Measurements from ENCODE around the gene DGKB.

DGKB gene

GRCh38 chr7:14858866-14859265 is 43.7 kb downstream of the DGKB start:
- no peak for FAIRE-seq

GRCh38 chr7:14858410-14858809 is 44.1 kb downstream of the DGKB start:
- FAIRE-seq = no peak

- no peak for FAIRE-seq
These were observed 47.3 kb downstream of the DGKB start for GRCh38 chr7:14855033-14855794.

- FAIRE-seq = no peak
These were observed 48.1 kb downstream of the DGKB start for GRCh38 chr7:14854471-14854870.

GRCh38 chr7:14851610-14852009 is 50.9 kb downstream of the DGKB start:
- FAIRE-seq = no peak

GRCh38 chr7:14850039-14850438 is 52.5 kb downstream of the DGKB start:
- FAIRE-seq = no peak

GRCh38 chr7:14846405-14846804 is 56.1 kb downstream of the DGKB start:
- FAIRE-seq = no peak

- FAIRE-seq = no peak
These were observed 58.8 kb downstream of the DGKB start for GRCh38 chr7:14843755-14844154.

- no peak for FAIRE-seq
These were observed 60.0 kb downstream of the DGKB start for GRCh38 chr7:14842523-14842922.

- no peak for FAIRE-seq
These were observed 60.7 kb downstream of the DGKB start for GRCh38 chr7:14841869-14842268.

- no peak for FAIRE-seq
These were observed 61.5 kb downstream of the DGKB start for GRCh38 chr7:14841086-14841485.

GRCh38 chr7:14839307-14839706 is 63.2 kb downstream of the DGKB start:
- no peak for FAIRE-seq

- FAIRE-seq = no peak
These were observed 65.3 kb downstream of the DGKB start for GRCh38 chr7:14837216-14837615.

GRCh38 chr7:14836571-14837189 is 65.9 kb downstream of the DGKB start:
- peak; percentile 60 for FAIRE-seq

- FAIRE-seq = peak; percentile 36
These were observed 66.5 kb downstream of the DGKB start for GRCh38 chr7:14836006-14836405.

- no peak for FAIRE-seq
These were observed 67.2 kb downstream of the DGKB start for GRCh38 chr7:14835384-14835783.

GRCh38 chr7:14834883-14835282 is 67.7 kb downstream of the DGKB start:
- FAIRE-seq = no peak

GRCh38 chr7:14834456-14834855 is 68.1 kb downstream of the DGKB start:
- FAIRE-seq = no peak

- FAIRE-seq = no peak
These were observed 68.8 kb downstream of the DGKB start for GRCh38 chr7:14833707-14834106.

GRCh38 chr7:14828053-14828452 is 74.5 kb downstream of the DGKB start:
- FAIRE-seq = no peak

GRCh38 chr7:14826426-14826825 is 76.1 kb downstream of the DGKB start:
- FAIRE-seq = no peak

- no peak for FAIRE-seq
These were observed 76.6 kb downstream of the DGKB start for GRCh38 chr7:14825912-14826311.

GRCh38 chr7:14822481-14822854 is 80.1 kb downstream of the DGKB start:
- no peak for FAIRE-seq

- FAIRE-seq = no peak
These were observed 80.6 kb downstream of the DGKB start for GRCh38 chr7:14821757-14822480.

Data from islet of Langerhans (tissue), 1 donor.